K562 (cell line): ENCODE measurements around the gene CTSW. TPM values are rescaled to one million over a fixed set of nuclear protein-coding genes. Genes with fewer than 3 reads are reported as not detected.

Experiments used
- ATAC-seq: fragments of 200-7000 bp; cut with Tn5 transposase; 3 replicates; pipeline ENCODE4 v1.9.1; 2020; ENCODE audit warnings: moderate library complexity
- BruUV-seq: library from RNA; stranded (reverse); fragments of 400-500 nt; replicated peaks from 2 replicates; lab custom pipeline; 2021; lab: Mats Ljungman, UMichigan
- CTCF ChIA-PET: fragments of 300-600 bp; formaldehyde crosslinking; extraction: SDS; loops from one replicate; lab custom pipeline; 2021; ENCODE audit warnings: low intra/inter-chr PET ratio; lab: Yijun Ruan, JAX
- POLR2A ChIA-PET: fragments of 300-600, 350-650 bp; sonication (Branson Sonifier 250); formaldehyde crosslinking; extraction: SDS; loops from one replicate; lab custom pipeline; 2021; ENCODE audit warnings: antibody characterized with exemption, inconsistent platforms; lab: Yijun Ruan, JAX
- DNase-seq, 4 experiments: peaks; one replicate each; pipeline versions ENCODE4 v3.0.0 to v3.0.0-alpha.2; 2011 to 2018; ENCODE audit warnings: low spot score in 3 of 4, mixed read lengths in 3 of 4; ENCODE audit errors: extremely low read depth in 1 of 4
- FAIRE-seq: peaks from 2 replicates; lab custom pipeline; 2011; peaks lifted over from hg19 to GRCh38; lab: Jason Lieb, UNC
- H2AFZ ChIP-seq: 2 replicates; pipeline ENCODE4 v1.6.0; 2011; ENCODE audit warnings: low read depth, low read length, control low read depth, inconsistent platforms
- H3K27ac ChIP-seq: fragments of 200-600 bp; 3 replicates; pipeline ENCODE4 v1.8.0; 2011; ENCODE audit warnings: low read depth, mild to moderate bottlenecking, control low read depth, inconsistent platforms, low read length, moderate library complexity, mixed read lengths; ENCODE audit errors: extremely low read depth
- H3K27me3 ChIP-seq, 2 experiments: fragments of 300-600 bp in 1 of 2; 2 replicates in 1 of 2; 3 replicates in 1 of 2; pipeline versions ENCODE4 v1.6.0 to v1.8.0; 2011; ENCODE audit warnings: inconsistent platforms in 2 of 2, low read length in 2 of 2, mild to moderate bottlenecking in 1 of 2, mixed read lengths in 1 of 2, moderate library complexity in 1 of 2; ENCODE audit not compliant: control insufficient read depth in 2 of 2, insufficient read depth in 2 of 2
- H3K36me3 ChIP-seq: fragments of 300-600 bp; 3 replicates; pipeline ENCODE4 v1.8.0; 2011; ENCODE audit warnings: mild to moderate bottlenecking, low read length, inconsistent platforms; ENCODE audit not compliant: control insufficient read depth, insufficient read depth
- H3K4me1 ChIP-seq, 2 experiments: fragments of 200-600 bp in 1 of 2; replicated peaks in 1 of 2; 2 replicates in 1 of 2; 3 replicates in 1 of 2; pipeline versions ENCODE4 v1.5.1 to v1.8.0; 2011; ENCODE audit warnings: inconsistent platforms in 2 of 2, low read length in 2 of 2, mild to moderate bottlenecking in 1 of 2, mixed read lengths in 1 of 2, moderate library complexity in 1 of 2; ENCODE audit not compliant: control insufficient read depth in 2 of 2, insufficient read depth in 2 of 2
- H3K4me2 ChIP-seq: 2 replicates; pipeline ENCODE4 v1.6.1; 2011; ENCODE audit warnings: low read length, control low read depth, inconsistent platforms, mixed read lengths; ENCODE audit not compliant: insufficient read depth
- H3K4me3 ChIP-seq: fragments of 200-600 bp; sonication (generic), shearing (Covaris generic); 2 replicates; pipeline ENCODE4 v1.5.1; 2016; ENCODE audit warnings: control low read depth, inconsistent platforms
- H3K79me2 ChIP-seq: fragments of 200-600 bp; 3 replicates; pipeline ENCODE4 v1.8.0; 2011; ENCODE audit warnings: low read length, inconsistent platforms; ENCODE audit not compliant: control insufficient read depth, insufficient read depth
- H3K9ac ChIP-seq, 2 experiments: 2 replicates each; pipeline versions ENCODE4 v1.6.0 to v1.6.1; 2011; ENCODE audit warnings: low read depth in 2 of 2, low read length in 2 of 2, control low read depth in 1 of 2, inconsistent platforms in 1 of 2, mild to moderate bottlenecking in 1 of 2, mixed read lengths in 1 of 2; ENCODE audit not compliant: insufficient read depth in 1 of 2
- H3K9me1 ChIP-seq: one replicate; pipeline ENCODE4 v1.6.0; 2011; ENCODE audit warnings: inconsistent platforms, mild to moderate bottlenecking, low read length, moderate library complexity; ENCODE audit not compliant: control insufficient read depth, insufficient read depth
- H3K9me3 ChIP-seq: replicated peaks from 2 replicates; pipeline ENCODE4 v1.5.1; 2011; ENCODE audit warnings: low read depth, low read length, inconsistent platforms; ENCODE audit not compliant: control insufficient read depth, insufficient read depth
- H4K20me1 ChIP-seq: replicated peaks from 2 replicates; pipeline ENCODE4 v1.6.1; 2011; ENCODE audit warnings: low read length, inconsistent platforms, mixed read lengths; ENCODE audit not compliant: control insufficient read depth, insufficient read depth
- AFF4 ChIP-seq: sonication (generic); formaldehyde crosslinking; IDR thresholded peaks from 2 replicates; pipeline ENCODE4 v1.8.0; 2023; ENCODE audit warnings: mild to moderate bottlenecking, missing genetic modification reagents
- CAMTA2 ChIP-seq: fragments of 250-450 bp; sonication (Bioruptor Pico); conservative IDR thresholded peaks from 2 replicates; pipeline ENCODE4 v1.5.1; 2022
- CHAMP1 ChIP-seq: fragments of 450-650 bp; IDR thresholded peaks from 2 replicates; pipeline ENCODE4 v1.6.1; 2016; ENCODE audit warnings: mild to moderate bottlenecking
- CREM ChIP-seq: IDR thresholded peaks from 2 replicates; pipeline ENCODE4 v1.6.1; 2014; ENCODE audit warnings: antibody characterized with exemption, low read depth
- MYC ChIP-seq, 2 experiments: fragments of 250-450 bp in 1 of 2; sonication (Bioruptor Pico) in 1 of 2; IDR thresholded peaks; 2 replicates each; pipeline versions ENCODE4 v1.5.1 to v1.6.1; 2012 to 2021; ENCODE audit warnings: low read depth in 2 of 2, borderline replicate concordance in 1 of 2, improper control_type of control experiment in 1 of 2, low read length in 1 of 2, mild to moderate bottlenecking in 1 of 2, moderate library complexity in 1 of 2
- NCOR1 ChIP-seq: fragments of 450-650 bp; IDR thresholded peaks from 2 replicates; pipeline ENCODE4 v1.6.1; 2016; ENCODE audit warnings: mild to moderate bottlenecking, moderate library complexity
- PHB ChIP-seq: fragments of 250-450 bp; sonication (Bioruptor Pico); IDR thresholded peaks from 2 replicates; pipeline ENCODE4 v1.5.0; 2021
- PHF21A ChIP-seq: fragments of 450-650 bp; IDR thresholded peaks from 2 replicates; pipeline ENCODE4 v1.6.1; 2017; ENCODE audit warnings: low read depth, borderline replicate concordance
- POLR2AphosphoS5 ChIP-seq: IDR thresholded peaks from 2 replicates; pipeline ENCODE4 v1.6.1; 2011; ENCODE audit warnings: mild to moderate bottlenecking, low read depth, low read length, moderate library complexity; ENCODE audit not compliant: control insufficient read depth, insufficient read depth
- RBM14 ChIP-seq: fragments of 200-400 bp; formaldehyde crosslinking; IDR thresholded peaks from 2 replicates; pipeline ENCODE4 v1.6.1; 2018; ENCODE audit warnings: low read depth, mild to moderate bottlenecking, low read length, moderate library complexity, borderline replicate concordance; ENCODE audit not compliant: insufficient read depth
- SMARCC2 ChIP-seq: fragments of 450-650 bp; IDR thresholded peaks from 2 replicates; pipeline ENCODE4 v1.6.1; 2017; ENCODE audit warnings: antibody characterized with exemption, moderate library complexity, mild to moderate bottlenecking, low read depth
- TAF7 ChIP-seq: fragments of 450-650 bp; IDR thresholded peaks from 2 replicates; pipeline ENCODE4 v1.6.1; 2016; ENCODE audit warnings: missing genetic modification characterization, missing compliant biosample characterization
- ZNF184 ChIP-seq: sonication (generic); formaldehyde crosslinking; IDR thresholded peaks from 2 replicates; pipeline ENCODE4 v1.5.0; 2020; ENCODE audit warnings: missing genetic modification reagents
- ZNF764 ChIP-seq: fragments of 250-450 bp; sonication (Bioruptor Pico); IDR thresholded peaks from 2 replicates; pipeline ENCODE4 v1.4.0; 2020; ENCODE audit warnings: low read depth, mild to moderate bottlenecking, moderate library complexity
- WGBS: fragments of 100-300 bp; shearing (Covaris generic); methylation state at CpG from one replicate; pipeline ENCODE4 v1.1.6; 2016; ENCODE audit warnings: low coverage, mixed read lengths; ENCODE audit not compliant: insufficient coverage; ENCODE audit errors: missing lambda C conversion rate; 5-methylcytosine and 5-hydroxymethylcytosine counted together
- in situ Hi-C: fragments of 300-500 bp; cut with MboI; formaldehyde crosslinking; loops from 4 replicates; pipeline ENCODE4 v1.15.0; 2018; ENCODE audit warnings: inconsistent platforms, mixed read lengths
- intact Hi-C: fragments of 100-400 bp; cut with micrococcal nuclease; formaldehyde crosslinking; loops from 2 replicates; pipeline ENCODE4 v1.14.2; 2022
- polyA plus RNA-seq, 8 experiments: library from polyadenylated mRNA; depleted of rRNA in 4 of 8; stranded (reverse) in 5 of 8; unstranded in 3 of 8; fragments of >200 nt; fragmentation: Nextera tagmentation in 2 of 8; fragmentation: Illumina TruSeq in 1 of 8; extraction: Ambion mirVana in 2 of 8; extraction: Trizol in 1 of 8; gene quantifications; 2 replicates each; pipeline versions ENCODE4 v1.2.1 to v1.2.3, GENCODE V29; 2011 to 2014; ENCODE audit warnings: inconsistent platforms in 1 of 8, missing spikeins in 1 of 8
- total RNA-seq, 7 experiments: library from RNA; depleted of rRNA in 6 of 7; stranded (reverse); fragments of >200 nt in 6 of 7; fragmentation: Illumina TruSeq in 2 of 7; extraction: Trizol in 2 of 7; gene quantifications; 2 replicates each; pipeline versions ENCODE4 v1.2.1 to v1.2.3, GENCODE V29; 2011 to 2021; ENCODE audit warnings: low replicate concordance in 1 of 7

Gene CTSW
- total and polyA plus RNA-seq, 9 of the 15 experiments (the other 6 are each of a cell fraction or from before 2014, with no cell fraction given) = 0.04 TPM; not detected in 8

GRCh38 chr11:65903715-65904114 lies 24.1 kb downstream of the CTSW start (continued):
- TF ChIP-seq TAF7 (tag) = no peak

- Histone ChIP-seq H3K9me3 (no peaks in the 10 kb centered on the region), H3K4me2 (peak overlapping the region; percentile 57), H3K4me3 (no peak overlapping the region), H3K4me1 (peaks cover 39 to 40% of the 10 kb centered on the region in 2 experiments), H3K9me1 (no peaks in the 10 kb centered on the region), H3K27me3 (no peaks in the 10 kb centered on the region), H3K36me3 (no peaks in the 10 kb centered on the region), H4K20me1 (no peaks in the 10 kb centered on the region), H3K9ac (no peak overlapping the region), H3K27ac (peak overlapping the region; percentile 53; the same call in 2 of the 3 replicates), H2AFZ (peak overlapping the region; percentile 60), H3K79me2 (no peaks in the 10 kb centered on the region)
- DNase-seq (peak; percentile 37 to 73 (median 56)), FAIRE-seq (peak; percentile 6), ATAC-seq (peak; percentile 52)
- in situ Hi-C loops = no loop called here
- intact Hi-C loops = no loop called here
- BruUV-seq = no TSS peak
- POLR2A ChIA-PET = interaction anchor here (0.7 to 2.1 kb wide), 9 partner anchors 8 to 47 kb away, joined by 3 to 12 read pairs (median 4); partner anchors contain the start of genes C11orf68 and CCDC85B
- CTCF ChIA-PET = no interaction called here
- 0% methylated on average over 5 of the region's 5 CpGs for WGBS
- TF ChIP-seq NCOR1 (peak; percentile 43; the same call in 1 of the 2 replicates), ZNF764 (CRISPR knock-in tag) (peak; percentile 54; the same call in 1 of the 2 replicates), CHAMP1 (no peak), CAMTA2 (no peak), ZNF184 (CRISPR knock-in tag) (no peak), MYC (IDR thresholded peaks at IDR 0.05; ENCODE audit: low read depth, low read length) (no peak), MYC (CRISPR knock-in tag; IDR thresholded peaks at IDR 0.05; ENCODE audit: borderline replicate concordance, low read depth) (no peak), PHF21A (no peak), AFF4 (CRISPR knock-in tag) (no peak), POLR2AphosphoS5 (0 out of 2 replicates have a peak, but pooled peaks have one; percentile 48), CREM (peak; percentile 64; the same call in 1 of the 2 replicates), RBM14 (no peak), SMARCC2 (peak; percentile 67; the same call in 1 of the 2 replicates), PHB (no peak)
Measured at GRCh38 chr11:65906602-65907001, 27.0 kb downstream of the CTSW start.
